Keratinocyte (primary cell): ENCODE data around the gene TAF1D. TPM values are rescaled to one million over a fixed set of nuclear protein-coding genes. Genes with fewer than 3 reads are reported as not detected.
A peak's percentile ranks its signal among the peaks of the same experiment; 100 is the strongest.

ENCODE experiments used
- DNase-seq: peaks from one replicate; pipeline ENCODE4 v3.0.0-alpha.2; 2011; ENCODE audit warnings: low read depth, missing footprints, low spot score
- FAIRE-seq: peaks from 2 replicates; lab custom pipeline; 2011; peaks lifted over from hg19 to GRCh38; lab: Jason Lieb, UNC
- H2AFZ ChIP-seq: 2 replicates; pipeline ENCODE4 v1.6.0; 2012; ENCODE audit warnings: low read length, control low read depth, inconsistent platforms; ENCODE audit not compliant: control insufficient read depth
- H3K27ac ChIP-seq: 2 replicates; pipeline ENCODE4 v1.5.1; 2011; ENCODE audit warnings: low read length; ENCODE audit not compliant: control insufficient read depth, insufficient read depth
- H3K27me3 ChIP-seq: 3 replicates; pipeline ENCODE4 v1.6.0; 2011; ENCODE audit warnings: low read length; ENCODE audit not compliant: control insufficient read depth, insufficient read depth; ENCODE audit errors: extremely low read depth
- H3K36me3 ChIP-seq, 2 experiments: 2 replicates in 1 of 2; 3 replicates in 1 of 2; pipeline ENCODE4 v1.5.1; 2011; ENCODE audit warnings: low read length in 2 of 2, mild to moderate bottlenecking in 1 of 2; ENCODE audit not compliant: control insufficient read depth in 2 of 2, insufficient read depth in 2 of 2; ENCODE audit errors: extremely low read depth in 1 of 2
- H3K4me1 ChIP-seq: 3 replicates; pipeline ENCODE4 v1.5.1; 2011; ENCODE audit warnings: low read length; ENCODE audit not compliant: control insufficient read depth, insufficient read depth; ENCODE audit errors: extremely low read depth
- H3K4me2 ChIP-seq: 3 replicates; pipeline ENCODE4 v1.6.0; 2011; ENCODE audit warnings: low read depth, low read length; ENCODE audit not compliant: control insufficient read depth, insufficient read depth; ENCODE audit errors: extremely low read depth
- H3K4me3 ChIP-seq, 3 experiments: fragments of 200-600 bp in 1 of 3; sonication (generic) in 1 of 3; 2 replicates in 2 of 3; 3 replicates in 1 of 3; pipeline ENCODE4 v1.5.1; 2011 to 2016; ENCODE audit warnings: low read length in 3 of 3, mild to moderate bottlenecking in 3 of 3, control low read depth in 2 of 3, inconsistent platforms in 1 of 3, low read depth in 1 of 3, mixed read lengths in 1 of 3, mixed run types in 1 of 3, moderate library complexity in 1 of 3; ENCODE audit not compliant: control insufficient read depth in 2 of 3, insufficient read depth in 2 of 3; ENCODE audit errors: extremely low read depth in 1 of 3
- H3K79me2 ChIP-seq: 2 replicates; pipeline ENCODE4 v1.6.0; 2012; ENCODE audit warnings: low read length; ENCODE audit not compliant: control insufficient read depth, insufficient read depth
- H3K9ac ChIP-seq: 3 replicates; pipeline ENCODE4 v1.6.0; 2011; ENCODE audit warnings: low read length; ENCODE audit not compliant: control insufficient read depth, insufficient read depth; ENCODE audit errors: extremely low read depth
- H3K9me1 ChIP-seq: 3 replicates; pipeline ENCODE4 v1.6.0; 2011; ENCODE audit warnings: low read length; ENCODE audit not compliant: control insufficient read depth, insufficient read depth; ENCODE audit errors: extremely low read depth
- H3K9me3 ChIP-seq: 2 replicates; pipeline ENCODE4 v1.5.1; 2012; ENCODE audit warnings: low read depth, low read length; ENCODE audit not compliant: control insufficient read depth
- H4K20me1 ChIP-seq: 3 replicates; pipeline ENCODE4 v1.6.0; 2011; ENCODE audit warnings: low read length; ENCODE audit not compliant: control insufficient read depth, insufficient read depth; ENCODE audit errors: extremely low read depth
- EZH2 ChIP-seq: IDR thresholded peaks from one replicate; pipeline ENCODE4 v1.6.1; 2012; ENCODE audit warnings: inconsistent platforms, mild to moderate bottlenecking, low read length, moderate library complexity
- dilution Hi-C: fragments of 300-500 bp; cut with MboI; formaldehyde crosslinking; loops from one replicate; pipeline ENCODE4 v1.7.0; 2020; ENCODE audit warnings: low sequenced_read_pairs; ENCODE audit not compliant: extremely low pct_ligation_motif_present
- polyA plus RNA-seq, 5 experiments: library from polyadenylated mRNA; depleted of rRNA in 3 of 5; stranded (reverse) in 3 of 5; stranded (forward) in 1 of 5; unstranded in 1 of 5; fragments of >200 nt; gene quantifications; 1 replicate in 1 of 5; 2 replicates in 3 of 5; 3 replicates in 1 of 5; pipeline versions ENCODE4 v1.2.1 to v1.2.3, GENCODE V29; 2011 to 2012; ENCODE audit warnings: missing spikeins in 2 of 5, low read depth in 1 of 5, low replicate concordance in 1 of 5
- TF ChIP-seq, protein P1 (sequence below), 3 experiments: IDR thresholded peaks in 1 of 3; conservative IDR thresholded peaks in 1 of 3; optimal IDR thresholded peaks in 1 of 3; 2 replicates in 2 of 3; 3 replicates in 1 of 3; pipeline versions ENCODE3 to v1.5.1; 2011; ENCODE audit warnings: low read length in 3 of 3, mild to moderate bottlenecking in 3 of 3, moderate library complexity in 2 of 3, control low read depth in 1 of 3, inconsistent platforms in 1 of 3; ENCODE audit not compliant: insufficient read depth in 2 of 3; ENCODE audit errors: extremely low read depth in 1 of 3

Gene TAF1D
- polyA plus RNA-seq, 1 donor (not counting 4 experiments of a cell fraction or from before 2014, with no cell fraction given) = 224 TPM

DNA sequence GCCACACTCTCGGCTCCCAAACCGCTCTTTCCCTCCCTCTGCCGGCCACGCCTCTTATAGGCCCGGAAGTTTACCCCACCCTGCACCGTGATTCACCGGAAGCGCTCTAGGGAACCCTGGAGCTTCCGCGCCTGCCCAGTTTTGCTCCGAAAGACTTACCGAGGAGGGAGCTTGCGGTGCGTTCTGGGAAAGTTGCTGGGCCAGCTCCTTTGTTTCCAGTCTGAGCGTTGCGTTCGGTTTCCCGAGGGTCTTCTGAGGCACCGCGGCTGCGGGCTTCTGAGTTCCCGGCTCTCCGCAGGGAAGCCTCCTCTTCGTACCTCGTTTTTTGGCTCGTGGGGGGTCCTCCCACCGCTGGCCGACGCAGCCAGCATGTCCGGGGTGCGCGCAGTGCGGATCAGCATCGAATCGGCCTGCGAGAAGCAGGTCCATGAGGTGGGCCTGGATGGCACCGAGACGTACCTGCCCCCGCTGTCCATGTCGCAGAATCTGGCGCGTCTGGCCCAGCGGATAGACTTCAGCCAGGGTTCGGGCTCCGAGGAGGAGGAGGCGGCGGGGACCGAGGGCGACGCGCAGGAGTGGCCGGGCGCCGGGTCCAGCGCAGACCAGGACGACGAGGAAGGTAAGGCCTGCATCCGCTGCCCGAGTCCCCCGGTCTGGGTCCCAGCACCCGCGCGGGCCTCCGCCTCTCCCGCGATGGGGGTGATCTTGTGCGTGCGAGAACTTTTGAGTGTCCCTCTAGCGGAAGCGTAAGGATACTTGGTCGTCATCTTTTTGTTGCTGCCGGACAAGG is 43.0 kb upstream of the TAF1D start, which contains the start of gene MED17:
MED17 (plus strand) TSS at position 138 of the 790 bp plus-strand sequence; CDS start at position 370, 232 bp downstream.
- H3K27me3 ChIP-seq = no peaks in the 10 kb centered on the region
- FAIRE-seq (peak; percentile 66), DNase-seq (peak; percentile 28)
- peak within 1 kb of the TSS; percentile 86 for H3K4me2 ChIP-seq
- H3K9me1 ChIP-seq = no peaks in the 10 kb centered on the region
- peaks cover 12% of the 10 kb centered on the region for H4K20me1 ChIP-seq
- dilution Hi-C loops = no loop called here
- no peak for TF ChIP-seq EZH2
- TF ChIP-seq, protein P1, sequence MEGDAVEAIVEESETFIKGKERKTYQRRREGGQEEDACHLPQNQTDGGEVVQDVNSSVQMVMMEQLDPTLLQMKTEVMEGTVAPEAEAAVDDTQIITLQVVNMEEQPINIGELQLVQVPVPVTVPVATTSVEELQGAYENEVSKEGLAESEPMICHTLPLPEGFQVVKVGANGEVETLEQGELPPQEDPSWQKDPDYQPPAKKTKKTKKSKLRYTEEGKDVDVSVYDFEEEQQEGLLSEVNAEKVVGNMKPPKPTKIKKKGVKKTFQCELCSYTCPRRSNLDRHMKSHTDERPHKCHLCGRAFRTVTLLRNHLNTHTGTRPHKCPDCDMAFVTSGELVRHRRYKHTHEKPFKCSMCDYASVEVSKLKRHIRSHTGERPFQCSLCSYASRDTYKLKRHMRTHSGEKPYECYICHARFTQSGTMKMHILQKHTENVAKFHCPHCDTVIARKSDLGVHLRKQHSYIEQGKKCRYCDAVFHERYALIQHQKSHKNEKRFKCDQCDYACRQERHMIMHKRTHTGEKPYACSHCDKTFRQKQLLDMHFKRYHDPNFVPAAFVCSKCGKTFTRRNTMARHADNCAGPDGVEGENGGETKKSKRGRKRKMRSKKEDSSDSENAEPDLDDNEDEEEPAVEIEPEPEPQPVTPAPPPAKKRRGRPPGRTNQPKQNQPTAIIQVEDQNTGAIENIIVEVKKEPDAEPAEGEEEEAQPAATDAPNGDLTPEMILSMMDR (optimal IDR thresholded peaks at IDR 0.05 in 1 of 3, IDR thresholded peaks at IDR 0.05 in 1 of 3, conservative IDR thresholded peaks at IDR 0.05 in 1 of 3; ENCODE audit: extremely low read depth in 1 of 3, insufficient read depth in 2 of 3, low read length in 3 of 3) = peak; percentile 41 to 42 (median 42)
- H3K4me1 ChIP-seq = peaks cover 27% of the 10 kb centered on the region
- H3K4me3 ChIP-seq = peak within 1 kb of the TSS; percentile 85 to 97 (median 90)
- H3K27ac ChIP-seq = peak within 1 kb of the TSS; percentile 95
- H2AFZ ChIP-seq = peak within 1 kb of the TSS; percentile 98
- H3K79me2 ChIP-seq = peaks cover 52% of the 10 kb centered on the region
- no peaks in the 10 kb centered on the region for H3K9me3 ChIP-seq
- H3K36me3 ChIP-seq = peaks cover 3 to 11% of the 10 kb centered on the region in 2 experiments
- H3K9ac ChIP-seq = peak within 1 kb of the TSS; percentile 98

DNA sequence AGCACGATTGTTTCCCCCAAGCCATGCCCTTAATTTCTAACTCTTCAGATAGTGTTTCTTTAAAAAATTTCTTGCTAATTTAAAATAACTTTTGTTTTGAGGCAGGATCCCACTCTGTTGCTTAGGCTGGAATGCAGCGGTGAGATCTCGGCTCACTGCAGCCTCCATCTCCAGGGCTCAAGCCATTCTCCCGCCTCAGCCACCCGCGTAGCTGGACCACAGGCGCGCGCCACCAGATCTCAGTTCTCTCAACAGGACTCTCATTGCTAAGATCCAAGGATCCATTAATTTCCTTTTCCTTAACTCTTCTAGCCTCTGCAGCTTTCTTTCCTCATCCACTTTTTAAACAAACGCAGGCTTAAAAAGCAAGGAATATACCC is 42.5 kb upstream of the TAF1D start:
- DNase-seq (no peak), FAIRE-seq (no peak)
- peaks cover 1 to 5% of the 10 kb centered on the region in 2 experiments for H3K36me3 ChIP-seq
- peaks cover 47% of the 10 kb centered on the region for H3K79me2 ChIP-seq
- peaks cover 27% of the 10 kb centered on the region for H3K4me1 ChIP-seq
- peak overlapping the region; percentile 86 for H3K4me2 ChIP-seq
- H2AFZ ChIP-seq = peak overlapping the region; percentile 98
- H3K4me3 ChIP-seq = peak overlapping the region; percentile 85 to 97 (median 90)
- H3K9me3 ChIP-seq = no peaks in the 10 kb centered on the region
- no peaks in the 10 kb centered on the region for H3K9me1 ChIP-seq
- H3K27ac ChIP-seq = peak overlapping the region; percentile 95
- TF ChIP-seq, protein P1 (optimal IDR thresholded peaks at IDR 0.05 in 1 of 3, IDR thresholded peaks at IDR 0.05 in 1 of 3, conservative IDR thresholded peaks at IDR 0.05 in 1 of 3; ENCODE audit: extremely low read depth in 1 of 3, insufficient read depth in 2 of 3, low read length in 3 of 3) = no peak
- no peak for TF ChIP-seq EZH2
- no peaks in the 10 kb centered on the region for H3K27me3 ChIP-seq
- peak overlapping the region; percentile 98 for H3K9ac ChIP-seq
- dilution Hi-C loops = no loop called here
- H4K20me1 ChIP-seq = peaks cover 12% of the 10 kb centered on the region
